Measurements from ENCODE around the gene RAN. TPM values are rescaled to one million over a fixed set of nuclear protein-coding genes. Genes with fewer than 3 reads are reported as not detected.
A peak's percentile ranks its signal among the peaks of the same experiment; 100 is the strongest.

The RAN gene
- total and polyA plus RNA-seq, 9 of the 15 experiments (the other 6 are each of a cell fraction or from before 2014, with no cell fraction given) = 1,687 to 3,820 (median 2,300) TPM

GRCh38 chr12:130838284-130838950, 33.4 kb upstream of the RAN start (continued):
- TF ChIP-seq DEAF1 (CRISPR knock-in tag; IDR thresholded peaks at IDR 0.05) (no peak), TCF15 (CRISPR knock-in tag; IDR thresholded peaks at IDR 0.05) (no peak), SNAPC5 (CRISPR knock-in tag; IDR thresholded peaks at IDR 0.05) (no peak), KLF16 (IDR thresholded peaks at IDR 0.05) (no peak), GABPB2 (CRISPR knock-in tag; conservative IDR thresholded peaks at IDR 0.05) (no peak), DPF2 (IDR thresholded peaks at IDR 0.05) (no peak), BCLAF1 (IDR thresholded peaks at IDR 0.05; ENCODE audit: borderline replicate concordance in 1 of 2, control insufficient read depth in 1 of 2, low read depth in 2 of 2, low read length in 1 of 2) (no peak), STAT5B (CRISPR knock-in tag; IDR thresholded peaks at IDR 0.05) (no peak), FOXA1 (IDR thresholded peaks at IDR 0.05; ENCODE audit: borderline replicate concordance) (no peak), MTA3 (IDR thresholded peaks at IDR 0.05; ENCODE audit: borderline replicate concordance) (no peak), HMG20B (CRISPR knock-in tag; IDR thresholded peaks at IDR 0.05) (no peak), TFAP4 (CRISPR knock-in tag; IDR thresholded peaks at IDR 0.05; ENCODE audit: borderline replicate concordance) (peak; percentile 48; the same call in 1 of the 2 replicates), SAP30 (IDR thresholded peaks at IDR 0.05; ENCODE audit: borderline replicate concordance, insufficient read depth, low read depth, low read length, poor library complexity, severe bottlenecking) (peak; percentile 44), HINFP (tag; conservative IDR thresholded peaks at IDR 0.05; ENCODE audit: low read depth) (peak; percentile 51; the same call in 1 of the 2 replicates), FOXP1 (CRISPR knock-in tag; IDR thresholded peaks at IDR 0.05) (no peak), COPS2 (conservative IDR thresholded peaks at IDR 0.05) (no peak)

Data from K562 (cell line).